ENCODE measurements around the gene NCK2. TPM values are rescaled to one million over a fixed set of nuclear protein-coding genes. Genes with fewer than 3 reads are reported as not detected.

NCK2 gene
- total RNA-seq, 1 experiment from 2014 or later: 49.2 TPM

- H3K4me1 Mint-ChIP-seq: peaks cover 35 to 37% of the 10 kb centered on the region in 2 experiments
- H3K27ac Mint-ChIP-seq: no peak overlapping the region
- H3K18ac ChIP-seq (ENCODE audit: insufficient read length, low read depth, low read length): no peak overlapping the region
- no peak overlapping the region for H3K14ac ChIP-seq (ENCODE audit: insufficient read depth, low read length)
- no peak overlapping the region for H2BK20ac ChIP-seq (ENCODE audit: low read depth, low read length, poor library complexity, severe bottlenecking)
- H4K91ac ChIP-seq (ENCODE audit: insufficient read length, low read depth, low read length): no peak overlapping the region
- no peak overlapping the region for H3K9ac ChIP-seq (ENCODE audit: extremely low read depth, insufficient read length, low read length)
- H3K56ac ChIP-seq (ENCODE audit: insufficient read length, low read depth, low read length): no peak overlapping the region
- H3K23me2 ChIP-seq (ENCODE audit: insufficient read length, low read depth, low read length, poor library complexity, severe bottlenecking): no peaks in the 10 kb centered on the region
- no peak overlapping the region for H3T11ph ChIP-seq (ENCODE audit: low read length)
- H3K27ac ChIP-seq (ENCODE audit: insufficient read length, low read depth, low read length): no peak overlapping the region
- no peaks in the 10 kb centered on the region; the same call in 1 of the 2 replicates for H3K79me2 ChIP-seq (ENCODE audit: insufficient read depth, low read length)
- no peak for DNase-seq
- H4K5ac ChIP-seq (ENCODE audit: insufficient read length, low read depth, low read length): no peak overlapping the region
- H3K9me3 Mint-ChIP-seq: no peaks in the 10 kb centered on the region
- no peak overlapping the region for H2BK120ac ChIP-seq (ENCODE audit: low read depth, low read length, poor library complexity, severe bottlenecking)
- no peak overlapping the region for H2BK5ac ChIP-seq (ENCODE audit: insufficient read length, low read length)
- H3K23ac ChIP-seq (ENCODE audit: insufficient read length, low read depth, low read length): no peak overlapping the region
- H3K4me2 ChIP-seq (ENCODE audit: insufficient read depth, insufficient read length, low read length): no peak overlapping the region
- H2BK15ac ChIP-seq (ENCODE audit: low read depth, low read length): no peak overlapping the region
- peaks cover 9 to 19% (median 19%) of the 10 kb centered on the region in 3 experiments; a peak in 6 of 7 replicates for H3K36me3 Mint-ChIP-seq (ENCODE audit: insufficient read depth in 1 of 3, low read depth in 3 of 3)
- no CpG with 5 or more reads among the region's 10 CpGs for WGBS (ENCODE audit: extremely low coverage, insufficient read length, low lambda C conversion rate)
- no peak overlapping the region for H3K4me3 Mint-ChIP-seq
- no peaks in the 10 kb centered on the region for H3K27me3 Mint-ChIP-seq (ENCODE audit: low read depth)
- no peak overlapping the region for H3K4ac ChIP-seq (ENCODE audit: low read depth, low read length)
- no peak overlapping the region for H4K8ac ChIP-seq (replicated peaks; ENCODE audit: insufficient read length, low read depth, low read length)
- H3K4me1 ChIP-seq (ENCODE audit: insufficient read depth, low read length): no peaks in the 10 kb centered on the region; the same call in 1 of the 2 replicates
- H2BK12ac ChIP-seq (ENCODE audit: insufficient read length, low read depth, low read length): no peak overlapping the region
- no peak for TF ChIP-seq CTCF (conservative IDR thresholded peaks at IDR 0.05)
- peaks cover 3% of the 10 kb centered on the region for H3K79me1 ChIP-seq (ENCODE audit: insufficient read depth, low read depth, low read length, poor library complexity, severe bottlenecking)
- no peaks in the 10 kb centered on the region for H3K9me3 ChIP-seq (ENCODE audit: control insufficient read depth, low read depth, low read length)
- H2AFZ ChIP-seq (ENCODE audit: low read length): no peak overlapping the region
- no peaks in the 10 kb centered on the region for H3K27me3 ChIP-seq (ENCODE audit: insufficient read depth, low read length)
- no peaks in the 10 kb centered on the region for H4K20me1 ChIP-seq (ENCODE audit: control insufficient read depth, insufficient read depth, insufficient read length)
- no peak overlapping the region for H2AK5ac ChIP-seq (ENCODE audit: insufficient read length, low read length)
Measured at GRCh38 chr2:105852066-105852465, 107.4 kb downstream of the NCK2 start.
